ENCODE data around the gene ANKH.

ANKH gene

DNA sequence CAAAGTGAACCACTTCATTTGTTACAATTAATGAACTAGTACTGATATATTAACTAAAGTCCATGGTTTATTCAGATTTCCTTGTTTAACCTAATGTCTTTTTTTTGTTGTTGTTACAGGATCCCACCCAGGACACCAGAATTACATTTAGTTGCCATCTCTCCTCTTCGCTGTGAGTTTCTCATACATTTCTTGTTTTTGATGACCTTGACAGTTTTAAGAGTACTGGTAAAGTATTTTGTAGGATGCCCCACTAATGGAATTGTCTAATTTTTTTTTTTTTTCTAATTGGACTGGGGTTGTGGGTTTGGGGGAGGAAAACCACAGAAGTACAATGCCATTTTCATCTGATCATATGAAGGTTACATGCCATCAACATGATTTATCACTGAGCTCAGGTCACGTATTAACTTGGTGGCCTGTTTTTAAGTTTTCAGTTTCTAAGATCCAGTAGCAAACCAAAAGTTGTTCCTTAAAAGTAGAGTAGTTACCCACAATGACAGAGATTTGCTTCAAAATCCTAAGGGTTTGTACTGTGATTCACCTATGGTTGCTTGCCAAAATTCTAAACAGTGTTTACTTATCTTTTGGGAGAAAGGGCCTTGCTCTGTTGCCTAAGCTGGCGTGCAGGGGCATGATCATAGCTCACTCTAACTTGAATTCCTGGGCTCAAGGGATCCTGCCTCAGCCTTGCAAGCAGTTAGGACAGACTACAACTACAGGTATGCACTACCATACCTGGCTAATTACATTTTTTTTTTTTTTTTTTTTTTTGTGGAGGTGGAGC, 211.6 kb downstream of the ANKH start:
- no peak for DNase-seq

DNA sequence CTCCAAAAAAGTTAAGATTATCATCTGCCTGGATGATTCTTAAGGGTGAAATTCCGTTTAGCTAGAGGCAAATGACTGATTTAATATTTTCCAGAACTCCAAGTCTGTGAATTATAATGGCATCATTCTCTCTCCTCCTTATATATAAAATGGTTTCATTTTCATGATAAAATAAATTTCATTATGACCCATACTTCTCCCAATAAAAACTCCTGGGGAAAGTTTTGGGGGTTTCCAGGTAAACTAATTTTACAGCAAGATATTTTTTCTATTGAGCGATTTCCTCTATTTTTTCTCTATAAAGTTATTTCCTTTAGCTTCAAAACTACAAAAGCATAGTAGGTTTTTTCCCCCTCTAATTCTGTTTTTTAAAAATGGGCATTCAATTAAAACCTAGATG, 214.7 kb downstream of the ANKH start:
- DNase-seq, result no peak

DNA sequence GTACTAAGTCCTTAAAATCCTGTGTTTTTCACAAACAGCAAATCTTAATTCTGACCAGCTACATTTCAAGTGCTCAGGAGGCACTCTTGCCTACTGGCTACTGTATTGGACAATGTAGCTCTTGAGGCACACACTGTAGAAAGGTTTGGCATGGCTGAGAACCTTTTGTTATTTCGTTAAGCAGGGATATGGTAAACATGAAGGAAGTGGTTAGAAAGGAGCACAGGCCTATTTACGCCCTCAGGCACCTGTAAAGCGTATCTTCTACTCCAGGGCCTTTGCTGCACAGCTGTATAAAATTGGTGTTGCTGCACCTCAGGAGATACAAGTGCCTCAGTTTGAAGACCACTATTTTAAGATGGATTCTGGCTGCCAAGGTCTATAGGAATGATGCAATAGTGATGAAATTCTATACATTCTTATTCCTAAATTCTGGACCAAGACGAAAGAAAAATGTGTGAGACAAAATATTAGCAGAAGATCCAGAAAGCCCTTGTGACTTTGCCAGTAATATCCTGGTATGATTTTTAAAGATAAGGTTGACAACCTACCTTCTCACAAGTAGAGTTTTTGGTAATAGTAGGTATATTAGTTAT, 216.3 kb downstream of the ANKH start:
- no peak for DNase-seq
